A549 treated with CORT108297 at 1 μM for 4 hours (cell line): ENCODE measurements around the gene SMIM28. TPM values are rescaled to one million over a fixed set of nuclear protein-coding genes. Genes with fewer than 3 reads are reported as not detected.

Source experiments
- total RNA-seq: library from RNA; stranded (reverse); fragments of 200-300 nt; extraction: Qiagen RNA extraction; gene quantifications from 5 replicates; pipeline ENCODE4 v1.2.3, GENCODE V29; 2022

The SMIM28 gene
- not detected in 5 replicates for total RNA-seq

GRCh38 chr6:138377844-138378243, at the start of gene SMIM28:
Gene SMIM28 (plus strand): TSS chr6:138377905. CDS start chr6:138378073, 168 bp downstream.

GRCh38 chr6:138403801-138404665, 26.3 kb downstream of the SMIM28 start, which contains the start of gene HEBP2:
Gene HEBP2 (plus strand): TSS chr6:138404223. CDS start chr6:138404496, 273 bp downstream.

Other genes starting within 250 kb of the SMIM28 start
- gene ARFGEF3, start 216.0 kb upstream of the SMIM28 start, total RNA-seq: 0.47 to 0.65 TPM (median 0.53 TPM) in 5 replicates
- gene PBOV1, start 159.4 kb upstream of the SMIM28 start, total RNA-seq: not detected in 5 replicates
- 16.0 to 37.1 TPM (median 36.2 TPM) in 5 replicates for gene HEBP2, start 26.3 kb downstream of the SMIM28 start, total RNA-seq
- 2.6 to 4.3 TPM (median 3.2 TPM) in 5 replicates for gene NHSL1, start 121.6 kb downstream of the SMIM28 start, total RNA-seq